ENCODE results near the gene CIB2. TPM values are rescaled to one million over a fixed set of nuclear protein-coding genes. Genes with fewer than 3 reads are reported as not detected.

Gene CIB2
- total and polyA plus RNA-seq, 7 donors: 3.5 to 41.4 (median 10.5) TPM

- WGBS, 2 donors: 94% methylated on average over 13 of the region's 13 CpGs
- H3K9me3 ChIP-seq: no peaks in the 10 kb centered on the region
- no peak overlapping the region for H3K4me3 ChIP-seq
- no peak for DNase-seq
- no peaks in the 10 kb centered on the region for H3K27me3 ChIP-seq
- no peak for TF ChIP-seq POLR2A (IDR thresholded peaks at IDR 0.05)
- no peak for TF ChIP-seq EP300 (IDR thresholded peaks at IDR 0.05)
- TF ChIP-seq CTCF (IDR thresholded peaks at IDR 0.05): no peak
- TF ChIP-seq POLR2AphosphoS5 (IDR thresholded peaks at IDR 0.05): no peak
- no peak overlapping the region for H3K27ac ChIP-seq
- no peaks in the 10 kb centered on the region for H3K4me1 ChIP-seq
- peaks cover 27 to 100% (median 74%) of the 10 kb centered on the region in 4 donors for H3K36me3 ChIP-seq
- intact Hi-C loops (cut with DNase I): no loop called here
Measured at GRCh38 chr15:78162038-78162437, 30.8 kb upstream of the CIB2 start.

- 96 to 97% methylated on average over 3 of the region's 3 CpGs for WGBS, 2 donors
- Histone ChIP-seq H3K9me3 (no peaks in the 10 kb centered on the region), H3K27me3 (no peaks in the 10 kb centered on the region), H3K4me3 (no peak overlapping the region), H3K4me1 (peaks cover 0 to 20% (median 13%) of the 10 kb centered on the region in 4 donors), H3K36me3 (peaks cover 18 to 81% (median 49%) of the 10 kb centered on the region in 4 donors), H3K27ac (no peak overlapping the region)
- TF ChIP-seq POLR2A (IDR thresholded peaks at IDR 0.05) (no peak), POLR2AphosphoS5 (IDR thresholded peaks at IDR 0.05) (no peak), CTCF (IDR thresholded peaks at IDR 0.05) (no peak), EP300 (IDR thresholded peaks at IDR 0.05) (no peak)
- DNase-seq: no peak
- intact Hi-C loops (cut with DNase I): no loop called here
Measured at GRCh38 chr15:78159395-78159794, 28.1 kb upstream of the CIB2 start.

- Histone ChIP-seq H3K27me3 (no peaks in the 10 kb centered on the region), H3K36me3 (peaks cover 16 to 59% (median 35%) of the 10 kb centered on the region in 4 donors), H3K4me1 (peaks cover 0 to 20% (median 15%) of the 10 kb centered on the region in 4 donors), H3K4me3 (no peak overlapping the region), H3K9me3 (no peaks in the 10 kb centered on the region), H3K27ac (no peak overlapping the region)
- intact Hi-C loops (cut with DNase I): no loop called here
- TF ChIP-seq POLR2A (IDR thresholded peaks at IDR 0.05) (no peak), POLR2AphosphoS5 (IDR thresholded peaks at IDR 0.05) (no peak), EP300 (IDR thresholded peaks at IDR 0.05) (no peak), CTCF (IDR thresholded peaks at IDR 0.05) (no peak)
- no peak for DNase-seq
- WGBS, 2 donors: 55 to 65% methylated on average over 2 of the region's 2 CpGs
Measured at GRCh38 chr15:78157203-78157602, 26.0 kb upstream of the CIB2 start.

GRCh38 chr15:78156653-78157052 is 25.4 kb upstream of the CIB2 start:
- Histone ChIP-seq H3K36me3 (peaks cover 10 to 54% (median 30%) of the 10 kb centered on the region in 4 donors), H3K27ac (no peak overlapping the region), H3K9me3 (no peaks in the 10 kb centered on the region), H3K4me1 (peaks cover 0 to 20% (median 15%) of the 10 kb centered on the region in 4 donors), H3K4me3 (no peak overlapping the region), H3K27me3 (no peaks in the 10 kb centered on the region)
- no peak for DNase-seq
- WGBS, 2 donors: 59 to 86% methylated on average over 1 of the region's 1 CpG
- TF ChIP-seq POLR2A (IDR thresholded peaks at IDR 0.05) (no peak), CTCF (IDR thresholded peaks at IDR 0.05) (no peak), EP300 (IDR thresholded peaks at IDR 0.05) (no peak), POLR2AphosphoS5 (IDR thresholded peaks at IDR 0.05) (no peak)
- intact Hi-C loops (cut with DNase I): no loop called here

- Histone ChIP-seq H3K36me3 (peaks cover 0 to 42% (median 18%) of the 10 kb centered on the region in 4 donors), H3K4me1 (peaks cover 0 to 27% (median 19%) of the 10 kb centered on the region in 4 donors), H3K27me3 (no peaks in the 10 kb centered on the region), H3K9me3 (no peaks in the 10 kb centered on the region), H3K4me3 (no peak overlapping the region), H3K27ac (peak overlapping the region in 3 of 4 donors; percentile 36 to 57 (median 55))
- DNase-seq: no peak
- 84 to 85% methylated on average over 4 of the region's 4 CpGs for WGBS, 2 donors
- intact Hi-C loops (cut with DNase I): no loop called here
- TF ChIP-seq CTCF (IDR thresholded peaks at IDR 0.05) (no peak), POLR2A (IDR thresholded peaks at IDR 0.05) (no peak), POLR2AphosphoS5 (IDR thresholded peaks at IDR 0.05) (no peak), EP300 (IDR thresholded peaks at IDR 0.05) (no peak)
Measured at GRCh38 chr15:78155355-78155939, 24.2 kb upstream of the CIB2 start.

All from sigmoid colon (tissue), 7 donors.